HEK293T (cell line): ENCODE data around the gene HTRA1.

Source experiments
- L3MBTL2 ChIP-seq: fragments of 450-650 bp; conservative IDR thresholded peaks from 2 replicates; pipeline ENCODE4 v1.6.1; 2016; ENCODE audit warnings: mild to moderate bottlenecking
- SUZ12 ChIP-seq: fragments of 450-650 bp; IDR thresholded peaks from 2 replicates; pipeline ENCODE4 v1.6.1; 2016; ENCODE audit warnings: mild to moderate bottlenecking

DNA sequence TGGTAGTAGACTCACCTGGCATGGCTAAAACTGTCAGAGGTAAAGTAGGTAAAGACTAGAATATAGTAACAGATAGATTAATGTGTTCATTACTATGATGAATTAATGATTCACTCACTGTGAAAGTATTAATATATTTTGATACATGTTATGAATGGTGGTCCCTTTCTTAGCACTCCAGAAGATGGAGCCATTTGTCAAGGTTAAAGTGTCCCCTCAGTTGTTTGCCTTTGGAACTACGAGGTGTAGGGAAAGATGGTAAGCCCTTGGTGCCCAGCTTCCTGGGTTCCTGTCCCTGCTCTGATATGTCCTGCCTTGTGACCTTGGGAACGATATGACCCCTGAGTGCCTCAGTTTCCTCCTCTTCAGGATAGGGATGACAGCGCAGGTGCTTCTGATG, 49.4 kb downstream of the HTRA1 start:
- TF ChIP-seq SUZ12: no peak
- TF ChIP-seq L3MBTL2: no peak
